ES-I3 (cell line): ENCODE data around the gene CFAP54.

Experiments used
- H3K36me3 ChIP-seq: 2 replicates; pipeline ENCODE4 v1.6.1; 2013; ENCODE audit warnings: mild to moderate bottlenecking, low read length, control low read depth, moderate library complexity; ENCODE audit not compliant: insufficient read depth
- H3K4me1 ChIP-seq: 2 replicates; pipeline ENCODE4 v1.6.1; 2013; ENCODE audit warnings: mild to moderate bottlenecking, control low read depth, low read length; ENCODE audit not compliant: insufficient read depth
- H3K9ac ChIP-seq: 2 replicates; pipeline ENCODE4 v1.6.1; 2013; ENCODE audit warnings: low read depth, mild to moderate bottlenecking, low read length, moderate library complexity
- H3K9me3 ChIP-seq: 2 replicates; pipeline ENCODE4 v1.6.1; 2013; ENCODE audit warnings: mild to moderate bottlenecking, low read length, moderate library complexity; ENCODE audit not compliant: control insufficient read depth, insufficient read depth

CFAP54 gene

DNA sequence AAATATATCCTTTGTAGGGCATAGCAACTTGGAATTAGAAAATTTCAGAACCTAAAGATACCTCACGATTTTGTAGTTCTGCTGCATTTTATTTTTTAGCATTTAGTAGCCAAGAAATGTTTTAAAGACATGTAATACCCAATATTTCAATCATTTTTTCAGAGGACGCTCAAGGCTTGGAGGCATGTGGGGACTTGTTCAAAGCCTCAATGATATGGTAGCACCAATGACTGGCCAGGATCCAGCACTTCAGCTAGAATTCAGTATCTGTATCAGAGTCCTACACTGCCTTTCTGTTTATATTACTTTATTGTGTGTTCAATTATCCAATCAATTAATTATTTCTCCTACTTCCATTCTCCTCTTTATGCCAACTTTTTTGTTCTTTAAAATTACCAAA is 262.8 kb downstream of the CFAP54 start:
- Histone ChIP-seq H3K36me3 (no peaks in the 10 kb centered on the region), H3K9me3 (no peaks in the 10 kb centered on the region), H3K9ac (no peak overlapping the region), H3K4me1 (peaks cover 3% of the 10 kb centered on the region; the same call in 1 of the 2 replicates)

DNA sequence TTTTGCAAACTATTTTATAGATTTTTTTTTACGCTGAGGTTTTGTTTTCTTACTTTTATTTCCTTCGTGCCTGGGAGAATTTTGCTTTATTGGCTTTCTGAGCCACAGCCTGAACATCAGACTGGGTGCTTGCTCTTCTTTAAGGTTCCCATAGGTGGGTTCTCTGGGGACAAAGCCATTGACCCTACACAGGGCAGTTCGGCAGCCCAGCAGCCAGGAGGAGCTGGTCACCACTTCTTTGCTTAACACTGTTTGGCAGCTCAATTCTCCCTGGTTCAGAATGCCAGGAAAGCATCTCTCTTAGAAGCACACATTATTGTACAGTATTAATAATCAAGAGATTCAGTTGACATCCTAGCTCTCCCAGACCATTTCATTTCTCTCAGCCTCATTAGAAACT is 276.9 kb downstream of the CFAP54 start:
- no peaks in the 10 kb centered on the region for H3K4me1 ChIP-seq
- no peaks in the 10 kb centered on the region for H3K9me3 ChIP-seq
- no peaks in the 10 kb centered on the region for H3K36me3 ChIP-seq
- H3K9ac ChIP-seq: no peak overlapping the region

DNA sequence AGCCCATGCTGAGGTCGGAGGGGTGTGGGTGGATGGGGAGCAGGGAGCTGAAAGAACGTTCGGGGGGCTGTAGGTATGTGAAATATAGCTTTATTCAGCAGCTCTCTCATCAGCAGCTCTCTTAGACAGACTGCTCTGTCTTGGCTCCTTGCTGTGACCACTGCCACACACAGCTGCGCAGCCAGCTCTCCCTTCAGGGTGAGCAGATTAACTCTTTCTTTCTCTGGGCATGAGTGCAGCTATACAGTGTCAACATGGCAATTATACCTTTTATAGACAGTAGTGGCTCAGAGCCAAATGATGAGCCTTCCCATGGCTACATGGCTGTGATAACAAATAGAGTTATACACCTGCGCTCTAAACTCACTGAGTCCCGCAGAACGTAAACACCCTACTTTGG is 280.0 kb downstream of the CFAP54 start:
- H3K9me3 ChIP-seq: no peaks in the 10 kb centered on the region
- no peaks in the 10 kb centered on the region for H3K4me1 ChIP-seq
- H3K36me3 ChIP-seq: no peaks in the 10 kb centered on the region
- H3K9ac ChIP-seq: no peak overlapping the region

DNA sequence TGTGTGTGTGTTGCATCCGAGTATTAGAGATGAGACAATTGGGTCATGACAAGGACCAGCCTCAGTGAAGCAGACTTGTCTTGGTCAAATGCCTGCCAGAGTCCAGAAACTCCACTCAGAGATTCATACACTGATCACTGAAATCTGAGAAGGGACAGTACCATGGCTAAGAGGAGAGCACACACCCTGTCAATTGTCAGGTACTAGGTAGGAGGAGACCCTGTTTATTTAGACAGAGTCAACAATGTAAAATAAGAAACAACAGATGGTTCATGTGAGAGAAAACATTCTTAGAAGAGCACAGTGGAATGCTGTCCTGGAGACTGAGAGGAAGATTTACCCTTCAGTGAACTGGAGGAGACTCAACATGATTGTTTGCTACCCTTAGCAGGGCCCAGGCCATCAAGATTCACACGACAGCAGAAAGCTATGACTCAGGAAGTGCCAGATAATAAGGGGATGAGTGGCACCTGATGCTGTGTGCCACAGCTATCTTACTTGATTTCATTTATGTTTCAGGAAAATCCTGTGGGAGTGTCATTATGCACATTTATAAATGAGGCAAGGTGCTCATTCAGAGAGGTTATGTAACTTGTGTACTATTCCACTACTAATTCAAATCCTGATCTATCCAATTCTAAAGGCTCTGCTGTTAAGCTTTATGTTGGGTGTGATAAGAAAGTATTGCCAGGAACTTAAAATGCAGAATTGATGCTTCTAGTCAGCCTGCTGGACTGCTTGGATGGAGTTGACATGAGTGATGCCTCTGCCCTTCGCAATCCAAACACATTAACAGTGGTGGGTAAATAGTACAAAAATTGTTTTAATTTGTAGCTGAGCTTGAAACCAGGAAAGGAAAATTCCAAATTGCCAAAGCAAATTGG is 281.1 kb downstream of the CFAP54 start:
- no peak overlapping the region for H3K9ac ChIP-seq

DNA sequence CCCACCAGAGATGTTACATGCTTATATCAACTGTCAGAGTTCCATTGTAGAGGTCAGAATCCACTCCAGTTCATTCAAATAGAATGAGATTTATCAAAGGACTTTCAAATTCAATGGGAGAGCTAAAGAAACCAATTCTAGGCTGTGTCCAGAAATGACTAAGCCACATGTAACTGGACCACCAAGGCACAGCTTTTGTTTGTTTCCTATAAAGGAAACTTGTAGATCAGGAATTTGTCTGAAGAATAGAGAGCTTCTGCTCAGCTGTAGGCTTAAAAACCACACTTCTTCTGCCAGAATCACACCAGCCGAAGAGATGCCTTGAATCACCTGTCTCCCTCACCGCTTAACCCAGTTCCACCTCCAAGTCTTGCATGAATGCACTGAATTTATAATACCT is 283.7 kb downstream of the CFAP54 start:
- no peaks in the 10 kb centered on the region for H3K36me3 ChIP-seq
- no peak overlapping the region for H3K9ac ChIP-seq
- no peaks in the 10 kb centered on the region for H3K4me1 ChIP-seq
- H3K9me3 ChIP-seq: no peaks in the 10 kb centered on the region

More for the DNA sequence above, 281.1 kb downstream of the CFAP54 start:
- H3K4me1 ChIP-seq: no peaks in the 10 kb centered on the region
- H3K9me3 ChIP-seq: no peaks in the 10 kb centered on the region
- no peaks in the 10 kb centered on the region for H3K36me3 ChIP-seq

DNA sequence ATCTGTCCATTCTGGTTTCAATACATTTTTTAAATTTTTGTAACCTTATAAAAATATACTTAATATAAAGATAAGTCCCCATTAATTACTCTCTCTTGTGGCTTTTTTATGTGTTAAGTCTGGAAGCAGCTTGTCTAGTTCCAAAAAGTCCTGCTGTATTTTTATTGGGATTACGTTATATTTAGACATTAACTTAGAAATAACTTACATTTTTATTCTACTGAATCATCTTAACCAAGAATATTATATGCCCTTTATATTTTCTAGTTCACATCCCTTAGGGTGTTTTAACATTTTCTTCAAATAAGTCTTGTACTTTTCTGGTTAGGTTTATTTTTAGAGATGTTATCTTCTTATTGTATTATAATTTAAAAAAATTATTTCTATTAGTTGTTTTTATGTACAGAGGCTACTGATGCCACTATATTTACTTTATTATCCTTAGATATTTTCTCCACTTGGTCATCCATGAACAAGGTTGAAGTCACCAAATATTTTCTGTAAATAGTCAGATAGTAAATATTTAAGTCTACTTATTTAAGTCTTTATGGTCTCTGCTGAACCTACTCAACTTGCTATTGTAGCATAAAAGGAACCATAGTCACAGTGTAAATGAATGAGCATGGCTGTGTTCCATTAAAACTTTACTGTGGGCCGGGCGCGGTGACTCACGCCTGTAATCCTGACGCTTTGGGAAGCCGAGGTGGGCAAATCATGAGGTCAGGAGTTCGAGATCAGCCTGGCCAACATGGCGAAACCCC is 285.3 kb downstream of the CFAP54 start:
- no peaks in the 10 kb centered on the region for H3K36me3 ChIP-seq
- no peak overlapping the region for H3K9ac ChIP-seq
- no peaks in the 10 kb centered on the region for H3K9me3 ChIP-seq
- H3K4me1 ChIP-seq: no peaks in the 10 kb centered on the region

DNA sequence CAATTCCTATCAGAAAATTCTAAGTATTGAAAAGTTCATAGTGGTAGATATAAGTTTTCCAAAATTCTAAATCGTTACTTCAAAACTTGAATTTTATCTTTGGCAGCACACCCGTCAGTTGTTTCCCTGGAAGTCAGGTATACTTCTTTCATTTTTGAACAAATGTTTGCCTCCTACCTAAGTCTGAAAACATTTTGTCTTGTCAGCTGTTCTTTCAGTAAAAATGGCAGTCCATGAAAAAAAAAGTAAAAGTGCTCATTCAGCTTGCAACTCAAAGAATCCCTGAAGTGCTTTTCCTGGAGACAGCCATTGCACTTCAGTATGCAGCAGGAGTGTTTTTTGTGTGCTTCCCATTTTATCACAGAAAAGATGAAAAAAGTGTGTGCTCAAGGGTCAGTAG is 287.5 kb downstream of the CFAP54 start:
- H3K36me3 ChIP-seq: no peaks in the 10 kb centered on the region
- no peaks in the 10 kb centered on the region for H3K9me3 ChIP-seq
- H3K4me1 ChIP-seq: no peaks in the 10 kb centered on the region
- no peak overlapping the region for H3K9ac ChIP-seq

DNA sequence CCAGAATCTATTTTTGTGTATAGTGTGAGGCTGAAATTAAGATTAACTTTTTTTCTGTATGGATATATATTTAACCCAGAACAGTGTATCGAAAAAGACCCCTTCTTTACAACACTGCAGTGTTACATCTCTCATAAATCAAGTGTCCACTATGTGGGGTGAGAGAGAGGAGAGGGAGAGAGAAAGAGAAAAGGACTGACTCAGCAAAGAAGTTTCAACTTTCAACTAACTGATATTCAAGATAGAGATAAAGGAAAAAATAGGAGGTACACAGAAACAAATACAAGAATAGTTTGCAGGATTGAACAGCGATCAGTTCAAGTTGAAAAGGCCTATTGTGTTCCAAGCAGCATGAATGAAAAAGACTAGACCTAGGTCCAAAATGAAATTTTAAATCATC is 291.0 kb downstream of the CFAP54 start:
- H3K36me3 ChIP-seq: no peaks in the 10 kb centered on the region
- H3K9ac ChIP-seq: no peak overlapping the region
- no peaks in the 10 kb centered on the region for H3K9me3 ChIP-seq
- no peaks in the 10 kb centered on the region for H3K4me1 ChIP-seq

DNA sequence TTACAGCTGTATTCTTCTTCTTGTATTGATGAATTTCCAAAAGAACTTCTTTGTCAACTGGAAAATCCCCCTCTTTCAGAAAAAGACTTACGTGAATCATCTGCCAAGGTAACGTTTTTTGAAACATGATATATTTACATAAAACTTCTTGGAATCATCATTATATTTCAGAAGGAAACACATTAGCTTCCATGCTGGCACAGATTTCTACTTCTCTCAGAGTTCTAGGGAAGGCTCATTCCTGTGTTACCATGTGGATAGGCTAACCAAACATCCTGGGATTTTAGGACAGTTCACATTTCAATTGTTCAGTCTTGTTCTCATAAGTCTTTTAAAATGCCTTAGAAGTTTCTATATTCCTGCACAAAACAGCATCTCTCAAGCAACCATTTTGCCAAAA is 297.4 kb downstream of the CFAP54 start:
- no peak overlapping the region for H3K9ac ChIP-seq
- no peaks in the 10 kb centered on the region for H3K36me3 ChIP-seq
- no peaks in the 10 kb centered on the region for H3K4me1 ChIP-seq
- no peaks in the 10 kb centered on the region for H3K9me3 ChIP-seq

DNA sequence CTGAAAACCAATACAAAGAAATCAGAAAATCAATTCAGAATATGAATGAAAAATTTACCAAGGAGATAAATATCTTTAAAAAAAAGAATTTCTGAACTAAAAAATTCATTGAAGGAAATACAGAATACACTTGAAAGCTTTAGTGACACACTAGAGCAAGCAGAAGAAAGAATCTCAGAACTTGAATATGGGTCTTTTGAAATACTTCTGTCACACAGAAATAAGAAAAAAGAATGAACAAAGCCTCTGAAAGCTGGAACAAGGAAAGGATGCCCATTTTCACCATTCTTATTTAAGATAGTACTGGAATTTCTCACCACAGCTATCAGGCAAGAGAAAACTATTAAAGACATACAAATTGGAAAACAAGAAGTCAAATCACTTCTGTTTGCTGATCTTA is 314.6 kb downstream of the CFAP54 start:
- Histone ChIP-seq H3K36me3 (no peaks in the 10 kb centered on the region), H3K9me3 (no peaks in the 10 kb centered on the region), H3K4me1 (no peaks in the 10 kb centered on the region), H3K9ac (no peak overlapping the region)

DNA sequence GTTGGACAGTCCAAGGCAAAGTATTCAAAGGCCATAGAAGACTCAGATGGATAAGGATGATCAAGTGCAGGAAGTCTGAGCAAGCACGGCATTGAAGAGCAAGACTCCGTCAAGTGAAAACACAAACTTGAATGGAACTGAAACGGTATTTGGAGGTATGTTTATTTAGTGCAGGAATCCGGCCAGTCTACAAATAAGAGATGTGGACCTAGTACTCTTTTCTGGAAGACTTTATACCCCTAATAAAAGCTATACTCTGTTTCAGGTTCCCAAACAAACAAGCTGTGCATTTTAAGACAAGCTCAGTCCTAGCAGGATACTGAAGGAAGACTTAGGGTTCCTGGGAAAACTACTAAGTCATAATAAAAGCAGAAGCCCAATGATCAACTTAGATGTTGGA is 316.9 kb downstream of the CFAP54 start:
- Histone ChIP-seq H3K9me3 (no peaks in the 10 kb centered on the region), H3K4me1 (peaks cover 13% of the 10 kb centered on the region; the same call in 1 of the 2 replicates), H3K9ac (no peak overlapping the region), H3K36me3 (no peaks in the 10 kb centered on the region)

DNA sequence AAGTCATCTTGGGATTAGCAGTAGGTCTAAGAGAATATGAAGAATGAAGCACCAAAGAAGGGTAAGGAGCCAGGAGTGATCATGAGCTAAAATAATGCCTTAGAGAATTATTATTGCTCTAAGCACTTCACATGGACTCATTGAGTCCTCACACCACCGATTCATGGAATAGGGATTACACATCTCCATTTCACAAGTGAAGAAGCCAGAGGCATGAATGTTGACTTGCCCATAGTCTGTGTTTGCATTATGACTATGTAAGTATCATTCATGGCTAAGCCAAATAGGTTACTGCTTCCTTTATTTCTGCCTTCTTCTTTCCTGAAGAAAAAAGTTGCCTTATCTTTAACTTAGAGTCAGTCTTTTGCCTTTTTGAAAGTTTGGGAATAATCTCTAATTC is 318.4 kb downstream of the CFAP54 start:
- H3K9ac ChIP-seq: no peak overlapping the region
- H3K9me3 ChIP-seq: no peaks in the 10 kb centered on the region
- no peaks in the 10 kb centered on the region for H3K36me3 ChIP-seq
- H3K4me1 ChIP-seq: peaks cover 13% of the 10 kb centered on the region; the same call in 1 of the 2 replicates

DNA sequence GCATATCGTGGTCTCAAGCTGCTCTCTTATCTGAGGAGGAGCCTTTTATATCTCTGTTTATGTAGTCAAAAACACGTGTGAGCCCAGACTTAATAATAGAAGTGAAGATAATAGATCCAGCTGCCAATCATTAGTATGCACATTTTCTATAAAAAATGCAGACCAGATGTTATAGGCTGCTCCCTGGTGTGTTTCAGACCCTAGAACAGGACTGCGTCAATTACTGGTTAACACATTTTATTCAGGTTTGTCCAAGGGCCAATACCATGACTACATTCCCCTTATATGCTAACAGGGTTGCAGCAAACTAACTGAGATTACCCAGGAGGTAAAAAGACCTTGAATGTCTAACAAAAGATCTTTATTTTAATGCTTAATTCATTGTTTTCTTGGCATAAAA is 319.2 kb downstream of the CFAP54 start:
- no peaks in the 10 kb centered on the region for H3K36me3 ChIP-seq
- no peaks in the 10 kb centered on the region for H3K9me3 ChIP-seq
- no peak overlapping the region for H3K9ac ChIP-seq
- peaks cover 13% of the 10 kb centered on the region; the same call in 1 of the 2 replicates for H3K4me1 ChIP-seq

DNA sequence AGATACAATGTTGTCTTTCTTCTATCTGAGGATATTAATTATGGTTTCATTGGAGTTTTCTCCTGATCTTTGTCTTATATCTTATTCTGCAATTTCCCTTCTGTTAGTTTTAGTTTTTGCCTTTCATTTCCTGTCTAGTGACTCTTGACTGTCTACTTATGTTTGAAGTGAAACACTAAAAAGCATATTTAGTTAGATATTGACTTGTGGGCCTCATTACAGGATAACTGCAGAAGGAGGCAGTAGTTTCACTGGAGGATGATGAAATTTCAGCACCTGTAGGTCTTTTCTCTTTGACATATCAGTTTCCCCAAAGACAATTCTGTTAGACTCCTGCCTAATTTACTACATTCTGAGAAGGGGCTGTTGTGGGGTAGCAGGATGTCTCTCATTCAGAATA is 320.1 kb downstream of the CFAP54 start:
- Histone ChIP-seq H3K4me1 (peaks cover 13% of the 10 kb centered on the region; the same call in 1 of the 2 replicates), H3K9ac (no peak overlapping the region)

DNA sequence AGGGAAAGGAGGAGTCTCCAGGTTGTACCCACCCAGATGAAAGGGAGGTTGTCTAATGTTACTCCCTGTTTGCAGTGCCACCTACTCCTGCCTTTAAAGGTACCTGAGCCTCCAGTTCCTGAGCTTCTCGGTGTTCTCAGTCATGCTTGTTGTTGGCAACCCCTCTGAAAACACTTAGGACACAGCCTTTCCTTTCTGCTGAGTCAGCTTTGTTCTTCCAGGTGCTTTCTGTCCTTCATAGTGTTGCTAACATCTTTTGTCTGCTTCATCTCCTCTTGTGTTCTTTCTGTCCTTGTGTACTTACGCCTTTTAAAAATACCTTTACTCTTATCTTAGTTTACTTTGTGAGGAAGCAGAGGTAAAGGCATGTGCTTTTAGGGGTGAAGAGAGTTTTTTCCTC is 320.7 kb downstream of the CFAP54 start:
- Histone ChIP-seq H3K36me3 (no peaks in the 10 kb centered on the region), H3K4me1 (peaks cover 13% of the 10 kb centered on the region; the same call in 1 of the 2 replicates), H3K9ac (no peak overlapping the region), H3K9me3 (no peaks in the 10 kb centered on the region)

More for the DNA sequence above, 320.1 kb downstream of the CFAP54 start:
- no peaks in the 10 kb centered on the region for H3K36me3 ChIP-seq
- no peaks in the 10 kb centered on the region for H3K9me3 ChIP-seq
